Keratinocyte (primary cell): Measurements from ENCODE around the gene AKIRIN1. TPM values are rescaled to one million over a fixed set of nuclear protein-coding genes. Genes with fewer than 3 reads are reported as not detected.

Source experiments
- DNase-seq: peaks from one replicate; pipeline ENCODE4 v3.0.0-alpha.2; 2011; ENCODE audit warnings: low read depth, missing footprints, low spot score
- FAIRE-seq: peaks from 2 replicates; lab custom pipeline; 2011; peaks lifted over from hg19 to GRCh38; lab: Jason Lieb, UNC
- H2AFZ ChIP-seq: 2 replicates; pipeline ENCODE4 v1.6.0; 2012; ENCODE audit warnings: low read length, control low read depth, inconsistent platforms; ENCODE audit not compliant: control insufficient read depth
- H3K27ac ChIP-seq: 2 replicates; pipeline ENCODE4 v1.5.1; 2011; ENCODE audit warnings: low read length; ENCODE audit not compliant: control insufficient read depth, insufficient read depth
- H3K27me3 ChIP-seq: 3 replicates; pipeline ENCODE4 v1.6.0; 2011; ENCODE audit warnings: low read length; ENCODE audit not compliant: control insufficient read depth, insufficient read depth; ENCODE audit errors: extremely low read depth
- H3K36me3 ChIP-seq, 2 experiments: 2 replicates in 1 of 2; 3 replicates in 1 of 2; pipeline ENCODE4 v1.5.1; 2011; ENCODE audit warnings: low read length in 2 of 2, mild to moderate bottlenecking in 1 of 2; ENCODE audit not compliant: control insufficient read depth in 2 of 2, insufficient read depth in 2 of 2; ENCODE audit errors: extremely low read depth in 1 of 2
- H3K4me1 ChIP-seq: 3 replicates; pipeline ENCODE4 v1.5.1; 2011; ENCODE audit warnings: low read length; ENCODE audit not compliant: control insufficient read depth, insufficient read depth; ENCODE audit errors: extremely low read depth
- H3K4me2 ChIP-seq: 3 replicates; pipeline ENCODE4 v1.6.0; 2011; ENCODE audit warnings: low read depth, low read length; ENCODE audit not compliant: control insufficient read depth, insufficient read depth; ENCODE audit errors: extremely low read depth
- H3K4me3 ChIP-seq, 3 experiments: fragments of 200-600 bp in 1 of 3; sonication (generic) in 1 of 3; 2 replicates in 2 of 3; 3 replicates in 1 of 3; pipeline ENCODE4 v1.5.1; 2011 to 2016; ENCODE audit warnings: low read length in 3 of 3, mild to moderate bottlenecking in 3 of 3, control low read depth in 2 of 3, inconsistent platforms in 1 of 3, low read depth in 1 of 3, mixed read lengths in 1 of 3, mixed run types in 1 of 3, moderate library complexity in 1 of 3; ENCODE audit not compliant: control insufficient read depth in 2 of 3, insufficient read depth in 2 of 3; ENCODE audit errors: extremely low read depth in 1 of 3
- H3K79me2 ChIP-seq: 2 replicates; pipeline ENCODE4 v1.6.0; 2012; ENCODE audit warnings: low read length; ENCODE audit not compliant: control insufficient read depth, insufficient read depth
- H3K9ac ChIP-seq: 3 replicates; pipeline ENCODE4 v1.6.0; 2011; ENCODE audit warnings: low read length; ENCODE audit not compliant: control insufficient read depth, insufficient read depth; ENCODE audit errors: extremely low read depth
- H3K9me1 ChIP-seq: 3 replicates; pipeline ENCODE4 v1.6.0; 2011; ENCODE audit warnings: low read length; ENCODE audit not compliant: control insufficient read depth, insufficient read depth; ENCODE audit errors: extremely low read depth
- H3K9me3 ChIP-seq: 2 replicates; pipeline ENCODE4 v1.5.1; 2012; ENCODE audit warnings: low read depth, low read length; ENCODE audit not compliant: control insufficient read depth
- H4K20me1 ChIP-seq: 3 replicates; pipeline ENCODE4 v1.6.0; 2011; ENCODE audit warnings: low read length; ENCODE audit not compliant: control insufficient read depth, insufficient read depth; ENCODE audit errors: extremely low read depth
- CTCF ChIP-seq, 3 experiments: IDR thresholded peaks in 1 of 3; conservative IDR thresholded peaks in 1 of 3; optimal IDR thresholded peaks in 1 of 3; 2 replicates in 2 of 3; 3 replicates in 1 of 3; pipeline versions ENCODE3 to v1.5.1; 2011; ENCODE audit warnings: low read length in 3 of 3, mild to moderate bottlenecking in 3 of 3, moderate library complexity in 2 of 3, control low read depth in 1 of 3, inconsistent platforms in 1 of 3; ENCODE audit not compliant: insufficient read depth in 2 of 3; ENCODE audit errors: extremely low read depth in 1 of 3
- EZH2 ChIP-seq: IDR thresholded peaks from one replicate; pipeline ENCODE4 v1.6.1; 2012; ENCODE audit warnings: inconsistent platforms, mild to moderate bottlenecking, low read length, moderate library complexity
- dilution Hi-C: fragments of 300-500 bp; cut with MboI; formaldehyde crosslinking; loops from one replicate; pipeline ENCODE4 v1.7.0; 2020; ENCODE audit warnings: low sequenced_read_pairs; ENCODE audit not compliant: extremely low pct_ligation_motif_present
- polyA plus RNA-seq, 5 experiments: library from polyadenylated mRNA; depleted of rRNA in 3 of 5; stranded (reverse) in 3 of 5; stranded (forward) in 1 of 5; unstranded in 1 of 5; fragments of >200 nt; gene quantifications; 1 replicate in 1 of 5; 2 replicates in 3 of 5; 3 replicates in 1 of 5; pipeline versions ENCODE4 v1.2.1 to v1.2.3, GENCODE V29; 2011 to 2012; ENCODE audit warnings: missing spikeins in 2 of 5, low read depth in 1 of 5, low replicate concordance in 1 of 5

The AKIRIN1 gene
- polyA plus RNA-seq, 1 donor (not counting 4 experiments of a cell fraction or from before 2014, with no cell fraction given): 111 TPM

GRCh38 chr1:38942664-38943428, 48.2 kb upstream of the AKIRIN1 start:
- no peaks in the 10 kb centered on the region for H3K9me3 ChIP-seq
- H3K27ac ChIP-seq: no peak overlapping the region
- FAIRE-seq (no peak), DNase-seq (no peak)
- dilution Hi-C loops: no loop called here
- no peak overlapping the region for H3K9ac ChIP-seq
- TF ChIP-seq EZH2 (no peak), CTCF (optimal IDR thresholded peaks at IDR 0.05 in 1 of 3, IDR thresholded peaks at IDR 0.05 in 1 of 3, conservative IDR thresholded peaks at IDR 0.05 in 1 of 3; ENCODE audit: extremely low read depth in 1 of 3, insufficient read depth in 2 of 3, low read length in 3 of 3) (no peak)
- H3K27me3 ChIP-seq: no peaks in the 10 kb centered on the region
- no peak overlapping the region for H2AFZ ChIP-seq
- H3K9me1 ChIP-seq: no peaks in the 10 kb centered on the region
- no peak overlapping the region for H3K4me3 ChIP-seq
- no peak overlapping the region for H3K4me2 ChIP-seq
- peaks cover 16% of the 10 kb centered on the region for H3K79me2 ChIP-seq
- H3K36me3 ChIP-seq: no peaks in the 10 kb centered on the region
- peaks cover 8% of the 10 kb centered on the region for H3K4me1 ChIP-seq
- H4K20me1 ChIP-seq: no peaks in the 10 kb centered on the region

- H3K4me1 ChIP-seq: peaks cover 8% of the 10 kb centered on the region
- FAIRE-seq: no peak
- no peak overlapping the region for H3K4me2 ChIP-seq
- H3K9ac ChIP-seq: no peak overlapping the region
- no peak for TF ChIP-seq CTCF (optimal IDR thresholded peaks at IDR 0.05 in 1 of 3, IDR thresholded peaks at IDR 0.05 in 1 of 3, conservative IDR thresholded peaks at IDR 0.05 in 1 of 3; ENCODE audit: extremely low read depth in 1 of 3, insufficient read depth in 2 of 3, low read length in 3 of 3)
- no peak for TF ChIP-seq EZH2
- no peaks in the 10 kb centered on the region for H3K9me3 ChIP-seq
- no peak overlapping the region for H3K27ac ChIP-seq
- no peaks in the 10 kb centered on the region for H3K36me3 ChIP-seq
- no peak for DNase-seq
- no peaks in the 10 kb centered on the region for H4K20me1 ChIP-seq
- no peaks in the 10 kb centered on the region for H3K9me1 ChIP-seq
- H3K79me2 ChIP-seq: peaks cover 9% of the 10 kb centered on the region
- H3K27me3 ChIP-seq: no peaks in the 10 kb centered on the region
- no peak overlapping the region for H2AFZ ChIP-seq
- H3K4me3 ChIP-seq: no peak overlapping the region
- dilution Hi-C loops: no loop called here
Measured at GRCh38 chr1:38944547-38944946, 46.5 kb upstream of the AKIRIN1 start.
